DOHH2 (cell line): ENCODE data around the gene ZYG11B.

Source experiments
- EZH2phosphoT487 ChIP-seq: fragments of 200-600 bp; sonication (generic); IDR thresholded peaks from 2 replicates; pipeline ENCODE4 v1.6.1; 2017; ENCODE audit warnings: borderline replicate concordance, mild to moderate bottlenecking, antibody characterized with exemption, low read length, moderate library complexity, mixed read lengths
- TF ChIP-seq, protein P1 (sequence below): fragments of 200-600 bp; sonication (generic); IDR thresholded peaks from one replicate; pipeline ENCODE4 v1.5.1; 2014; ENCODE audit warnings: antibody characterized with exemption, mild to moderate bottlenecking, low read depth, low read length; ENCODE audit not compliant: poor library complexity, severe bottlenecking

DNA sequence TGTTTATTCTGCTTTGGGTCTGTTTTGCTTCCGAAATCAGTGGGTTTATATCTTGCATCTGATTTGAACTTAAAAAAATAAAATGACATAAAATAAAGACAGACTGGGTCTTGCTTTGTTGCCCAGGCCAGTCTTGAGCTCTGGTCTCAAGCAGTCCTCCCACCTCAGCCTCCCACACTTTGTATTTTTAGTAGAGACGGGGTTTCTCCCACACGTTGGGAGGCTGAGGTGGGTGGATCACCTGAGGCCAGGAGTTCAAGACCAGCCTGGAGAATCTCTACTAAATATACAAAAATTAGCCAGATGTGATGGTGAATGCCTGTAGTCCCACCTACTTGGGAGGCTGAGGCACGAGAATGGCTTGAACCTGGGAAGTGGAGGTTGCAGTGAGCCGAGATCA, 122.2 kb downstream of the ZYG11B start:
- TF ChIP-seq, protein P1, sequence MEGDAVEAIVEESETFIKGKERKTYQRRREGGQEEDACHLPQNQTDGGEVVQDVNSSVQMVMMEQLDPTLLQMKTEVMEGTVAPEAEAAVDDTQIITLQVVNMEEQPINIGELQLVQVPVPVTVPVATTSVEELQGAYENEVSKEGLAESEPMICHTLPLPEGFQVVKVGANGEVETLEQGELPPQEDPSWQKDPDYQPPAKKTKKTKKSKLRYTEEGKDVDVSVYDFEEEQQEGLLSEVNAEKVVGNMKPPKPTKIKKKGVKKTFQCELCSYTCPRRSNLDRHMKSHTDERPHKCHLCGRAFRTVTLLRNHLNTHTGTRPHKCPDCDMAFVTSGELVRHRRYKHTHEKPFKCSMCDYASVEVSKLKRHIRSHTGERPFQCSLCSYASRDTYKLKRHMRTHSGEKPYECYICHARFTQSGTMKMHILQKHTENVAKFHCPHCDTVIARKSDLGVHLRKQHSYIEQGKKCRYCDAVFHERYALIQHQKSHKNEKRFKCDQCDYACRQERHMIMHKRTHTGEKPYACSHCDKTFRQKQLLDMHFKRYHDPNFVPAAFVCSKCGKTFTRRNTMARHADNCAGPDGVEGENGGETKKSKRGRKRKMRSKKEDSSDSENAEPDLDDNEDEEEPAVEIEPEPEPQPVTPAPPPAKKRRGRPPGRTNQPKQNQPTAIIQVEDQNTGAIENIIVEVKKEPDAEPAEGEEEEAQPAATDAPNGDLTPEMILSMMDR = no peak
- TF ChIP-seq EZH2phosphoT487 = no peak
